Effector memory CD8-positive, alpha-beta T cell (primary cell): ENCODE data around the gene AQP12B.
"Not testable (repeated sequence)": the region's sequence is repeated elsewhere in the genome, so short reads cannot be mapped to it uniquely, and the experiment has no call there.

Source experiments
- ATAC-seq: fragments of 150-1000 bp; cut with Tn5 transposase; replicated peaks from 2 replicates; pipeline ENCODE4 v1.10.0; 2021; ENCODE audit warnings: mild to moderate bottlenecking, moderate library complexity
- DNase-seq, 3 experiments: peaks; one replicate each; pipeline ENCODE4 v3.0.0; 2021
- H3K27ac Mint-ChIP-seq, 2 donors: one replicate each; pipeline ENCODE4 v1.8.0; 2022; ENCODE audit warnings: mild to moderate bottlenecking in 2 of 2, mixed read lengths in 2 of 2, moderate library complexity in 2 of 2
- H3K27me3 Mint-ChIP-seq, 2 donors: one replicate each; pipeline ENCODE4 v1.8.0; 2022; ENCODE audit warnings: mixed read lengths in 2 of 2
- H3K36me3 Mint-ChIP-seq: one replicate; pipeline ENCODE4 v1.8.0; 2022; ENCODE audit warnings: mild to moderate bottlenecking, moderate library complexity, mixed read lengths; ENCODE audit not compliant: insufficient read depth
- H3K4me1 Mint-ChIP-seq, 2 donors: one replicate each; pipeline ENCODE4 v1.8.0; 2022; ENCODE audit warnings: low read depth in 2 of 2, mixed read lengths in 2 of 2
- H3K4me3 Mint-ChIP-seq, 2 donors: one replicate each; pipeline ENCODE4 v1.8.0; 2022; ENCODE audit warnings: mild to moderate bottlenecking in 2 of 2, mixed read lengths in 2 of 2, moderate library complexity in 2 of 2
- H3K9me3 Mint-ChIP-seq, 2 donors: one replicate each; pipeline ENCODE4 v1.8.0; 2022; ENCODE audit warnings: mixed read lengths in 2 of 2
- total RNA-seq, 9 experiments: gene quantifications; one replicate each; lab custom pipeline; 2026; lab: John Stamatoyannopoulos, UW

Gene AQP12B, protein sequence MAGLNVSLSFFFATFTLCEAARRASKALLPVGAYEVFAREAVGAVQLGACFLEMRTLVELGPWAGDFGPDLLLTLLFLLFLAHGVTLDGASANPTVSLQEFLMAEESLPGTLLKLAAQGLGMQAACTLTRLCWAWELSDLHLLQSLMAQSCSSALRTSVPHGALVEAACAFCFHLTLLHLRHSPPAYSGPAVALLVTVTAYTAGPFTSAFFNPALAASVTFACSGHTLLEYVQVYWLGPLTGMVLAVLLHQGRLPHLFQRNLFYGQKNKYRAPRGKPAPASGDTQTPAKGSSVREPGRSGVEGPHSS
- total RNA-seq = 0 reads per million in 9 experiments

DNA sequence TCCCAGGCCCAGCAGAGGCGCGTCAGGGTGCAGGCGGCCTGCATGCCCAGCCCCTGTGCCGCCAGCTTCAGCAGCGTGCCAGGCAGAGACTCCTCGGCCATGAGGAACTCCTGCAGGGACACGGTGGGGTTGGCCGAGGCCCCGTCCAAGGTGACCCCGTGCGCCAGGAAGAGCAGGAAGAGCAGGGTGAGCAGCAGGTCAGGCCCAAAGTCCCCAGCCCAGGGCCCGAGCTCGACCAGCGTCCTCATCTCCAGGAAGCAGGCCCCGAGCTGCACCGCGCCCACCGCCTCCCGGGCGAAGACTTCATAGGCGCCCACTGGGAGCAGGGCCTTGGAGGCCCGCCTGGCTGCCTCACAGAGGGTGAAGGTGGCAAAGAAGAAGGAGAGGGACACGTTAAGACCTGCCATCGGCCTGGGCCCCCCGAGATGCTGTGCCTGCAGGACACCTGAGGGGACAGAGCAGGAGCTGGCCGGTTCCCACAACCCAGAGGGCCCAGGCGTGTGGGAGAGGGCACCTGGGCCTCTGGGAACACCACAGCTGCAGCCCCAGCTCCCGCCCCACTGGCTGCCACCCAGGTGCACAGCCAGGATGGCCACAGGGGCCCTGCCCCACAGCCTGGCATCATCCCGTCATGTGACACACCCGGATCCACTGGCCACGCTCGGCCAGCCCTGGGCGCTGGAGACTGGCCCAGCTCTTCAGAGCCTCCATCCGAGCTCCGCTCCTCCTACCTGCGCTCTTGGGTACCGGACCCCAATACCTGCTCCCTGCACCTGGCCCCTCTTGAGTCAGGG is at the start of gene AQP12B:
Gene AQP12B (minus strand): TSS at position 455 of the 794 bp plus-strand sequence. CDS start 48 bp downstream, at position 407.
- H3K36me3 Mint-ChIP-seq, ATAC-seq, DNase-seq, H3K9me3 Mint-ChIP-seq, H3K27me3 Mint-ChIP-seq: not testable (repeated sequence)
- Mint-ChIP-seq H3K4me3 (peak within 1 kb of the TSS; percentile 68 to 73), H3K4me1 (peaks cover 13 to 17% of the 10 kb centered on the region in 2 donors), H3K27ac (peak within 1 kb of the TSS in 1 of 2 donors; percentile 81)

DNA sequence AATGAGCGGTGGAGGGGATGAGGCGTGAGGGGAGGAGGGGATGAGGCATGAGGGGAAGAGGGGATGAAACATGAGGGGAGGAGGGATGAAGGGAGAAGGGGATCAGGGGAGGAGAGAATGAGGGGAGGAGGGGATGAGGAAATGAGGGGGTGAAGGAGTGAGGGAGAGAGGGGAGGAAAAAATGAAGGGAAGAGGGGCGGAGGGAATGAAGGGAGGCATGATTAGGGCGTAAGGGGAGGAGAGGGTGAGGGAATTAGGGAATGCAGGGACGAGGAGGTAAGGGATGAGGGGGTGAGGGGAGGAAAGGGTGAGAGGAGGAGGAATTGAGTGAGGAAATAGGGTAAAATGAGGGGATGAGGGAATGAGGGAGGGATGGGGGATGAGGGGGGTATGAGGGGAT is 49.5 kb upstream of the AQP12B start:
- no peak overlapping the region for H3K4me3 Mint-ChIP-seq
- no peak for ATAC-seq

DNA sequence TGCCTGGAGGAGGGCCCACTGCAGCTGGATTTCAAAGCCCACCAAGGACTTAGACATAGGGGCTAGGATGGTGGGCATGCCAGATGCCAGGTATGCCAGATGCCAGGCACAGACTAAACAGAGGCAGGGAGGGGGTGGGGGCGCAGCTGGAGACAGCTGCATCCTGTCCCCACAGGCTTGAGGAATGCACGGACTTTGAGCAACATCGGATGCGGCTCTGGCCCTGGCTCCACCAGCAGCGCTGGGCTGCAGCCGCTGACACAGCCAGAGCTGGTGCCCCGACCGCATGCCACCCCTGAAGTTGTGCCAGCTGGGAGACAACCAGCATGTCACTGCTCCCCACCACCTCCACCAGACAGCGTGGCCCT is 48.5 kb upstream of the AQP12B start:
- no peaks in the 10 kb centered on the region for H3K4me1 Mint-ChIP-seq
- H3K36me3 Mint-ChIP-seq = peaks cover 4% of the 10 kb centered on the region
- no peak for DNase-seq

More for the DNA sequence above, 49.5 kb upstream of the AQP12B start:
- no peak for DNase-seq
- Mint-ChIP-seq H3K36me3 (no peaks in the 10 kb centered on the region), H3K27ac (no peak overlapping the region), H3K9me3 (no peaks in the 10 kb centered on the region), H3K27me3 (peaks cover 18 to 23% of the 10 kb centered on the region in 2 donors), H3K4me1 (no peaks in the 10 kb centered on the region)

DNA sequence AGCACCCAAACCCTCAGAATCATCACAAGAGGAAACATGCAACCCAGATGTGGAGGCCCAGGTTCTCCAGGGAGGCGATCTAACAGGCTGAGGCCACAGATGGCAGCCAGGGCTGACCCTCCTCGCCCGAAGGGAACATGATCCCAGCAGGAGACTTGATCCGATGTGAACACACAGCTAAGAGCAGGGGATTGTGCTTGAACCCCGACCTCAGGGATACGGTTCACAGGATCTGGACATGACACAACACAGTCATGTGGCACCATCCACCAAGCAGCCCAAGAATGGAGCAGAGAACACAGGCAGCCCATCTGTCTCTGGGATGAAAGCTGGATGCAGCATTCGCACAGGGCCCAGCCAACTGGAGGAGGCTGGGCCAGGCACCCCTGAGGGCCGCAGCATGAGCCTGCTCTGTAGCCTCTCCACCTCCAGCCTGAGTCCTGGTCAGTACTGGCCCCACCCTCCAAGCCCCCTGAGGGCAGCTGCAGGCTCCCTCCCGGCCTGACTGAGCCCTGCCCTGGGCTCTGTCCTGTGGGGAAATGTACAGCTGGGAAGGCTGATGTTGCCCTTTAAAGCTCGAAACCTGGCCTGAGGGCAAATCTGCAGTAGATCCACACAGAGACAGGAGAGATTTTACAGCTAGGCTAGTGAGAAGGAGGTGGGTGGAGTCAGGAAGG is 48.0 kb upstream of the AQP12B start:
- no peak for ATAC-seq
- H3K9me3 Mint-ChIP-seq = no peaks in the 10 kb centered on the region
- no peak for DNase-seq
- H3K27ac Mint-ChIP-seq = no peak overlapping the region
- H3K4me1 Mint-ChIP-seq = no peaks in the 10 kb centered on the region
- no peak overlapping the region for H3K4me3 Mint-ChIP-seq
- H3K36me3 Mint-ChIP-seq = peaks cover 4% of the 10 kb centered on the region
- H3K27me3 Mint-ChIP-seq = peaks cover 18 to 32% of the 10 kb centered on the region in 2 donors

More for the DNA sequence above, 48.5 kb upstream of the AQP12B start:
- no peak for ATAC-seq
- Mint-ChIP-seq H3K4me3 (no peak overlapping the region), H3K27me3 (peaks cover 18 to 32% of the 10 kb centered on the region in 2 donors), H3K27ac (no peak overlapping the region), H3K9me3 (no peaks in the 10 kb centered on the region)

GRCh38 chr2:240728827-240729226 is 46.1 kb upstream of the AQP12B start:
- Mint-ChIP-seq H3K27me3 (peaks cover 23 to 32% of the 10 kb centered on the region in 2 donors), H3K9me3 (no peaks in the 10 kb centered on the region), H3K4me1 (no peaks in the 10 kb centered on the region), H3K4me3 (no peak overlapping the region), H3K36me3 (peaks cover 4% of the 10 kb centered on the region), H3K27ac (peak overlapping the region in 1 of 2 donors; percentile 5)
- ATAC-seq (no peak), DNase-seq (no peak)

- Mint-ChIP-seq H3K27ac (no peak overlapping the region), H3K9me3 (no peaks in the 10 kb centered on the region), H3K27me3 (peaks cover 27 to 37% of the 10 kb centered on the region in 2 donors), H3K4me3 (no peak overlapping the region), H3K36me3 (peaks cover 4% of the 10 kb centered on the region), H3K4me1 (no peaks in the 10 kb centered on the region)
- DNase-seq (no peak), ATAC-seq (no peak)
These were observed 45.7 kb upstream of the AQP12B start for GRCh38 chr2:240728361-240728760.

GRCh38 chr2:240727913-240728312 is 45.2 kb upstream of the AQP12B start:
- Mint-ChIP-seq H3K9me3 (no peaks in the 10 kb centered on the region), H3K36me3 (peaks cover 4% of the 10 kb centered on the region), H3K27ac (no peak overlapping the region), H3K4me3 (no peak overlapping the region), H3K27me3 (peaks cover 27 to 41% of the 10 kb centered on the region in 2 donors), H3K4me1 (no peaks in the 10 kb centered on the region)
- ATAC-seq (no peak), DNase-seq (no peak)

GRCh38 chr2:240727439-240727838 is 44.8 kb upstream of the AQP12B start:
- peaks cover 4% of the 10 kb centered on the region for H3K36me3 Mint-ChIP-seq
- ATAC-seq (no peak), DNase-seq (no peak)
- no peaks in the 10 kb centered on the region for H3K9me3 Mint-ChIP-seq
- H3K27ac Mint-ChIP-seq = no peak overlapping the region
- peaks cover 27 to 41% of the 10 kb centered on the region in 2 donors for H3K27me3 Mint-ChIP-seq
- H3K4me3 Mint-ChIP-seq = no peak overlapping the region
- H3K4me1 Mint-ChIP-seq = no peaks in the 10 kb centered on the region

DNA sequence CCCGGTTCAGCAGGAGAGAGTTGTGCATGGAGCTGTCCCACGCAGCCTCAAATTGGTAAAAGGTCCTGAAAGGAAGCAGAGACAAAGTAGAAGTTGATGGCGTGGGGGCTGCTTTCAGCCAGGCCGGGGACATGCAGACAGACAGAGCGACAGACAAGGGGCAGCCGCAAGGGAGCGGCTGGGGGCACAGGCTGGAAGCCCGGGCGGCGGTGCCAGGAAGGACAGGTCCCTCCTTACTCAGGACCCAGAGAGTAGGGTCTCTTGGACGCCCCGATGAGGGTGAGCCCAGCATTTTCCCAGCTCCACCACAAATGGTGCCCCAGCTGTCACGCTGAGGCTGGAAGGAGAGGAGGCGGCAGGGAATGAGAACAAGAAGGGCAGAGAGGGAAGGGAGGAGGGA is 44.2 kb upstream of the AQP12B start:
- no peaks in the 10 kb centered on the region for H3K4me1 Mint-ChIP-seq
- no peaks in the 10 kb centered on the region for H3K9me3 Mint-ChIP-seq
- no peak overlapping the region for H3K4me3 Mint-ChIP-seq
- H3K36me3 Mint-ChIP-seq = peaks cover 4% of the 10 kb centered on the region
- H3K27me3 Mint-ChIP-seq = peaks cover 27 to 41% of the 10 kb centered on the region in 2 donors
- DNase-seq = no peak
- H3K27ac Mint-ChIP-seq = no peak overlapping the region
- ATAC-seq = no peak

- Mint-ChIP-seq H3K27ac (no peak overlapping the region), H3K36me3 (peaks cover 4% of the 10 kb centered on the region), H3K9me3 (no peaks in the 10 kb centered on the region), H3K4me3 (no peak overlapping the region), H3K4me1 (no peaks in the 10 kb centered on the region), H3K27me3 (peaks cover 23 to 41% of the 10 kb centered on the region in 2 donors)
- DNase-seq (no peak), ATAC-seq (no peak)
These were observed 43.0 kb upstream of the AQP12B start for GRCh38 chr2:240725671-240726070.

DNA sequence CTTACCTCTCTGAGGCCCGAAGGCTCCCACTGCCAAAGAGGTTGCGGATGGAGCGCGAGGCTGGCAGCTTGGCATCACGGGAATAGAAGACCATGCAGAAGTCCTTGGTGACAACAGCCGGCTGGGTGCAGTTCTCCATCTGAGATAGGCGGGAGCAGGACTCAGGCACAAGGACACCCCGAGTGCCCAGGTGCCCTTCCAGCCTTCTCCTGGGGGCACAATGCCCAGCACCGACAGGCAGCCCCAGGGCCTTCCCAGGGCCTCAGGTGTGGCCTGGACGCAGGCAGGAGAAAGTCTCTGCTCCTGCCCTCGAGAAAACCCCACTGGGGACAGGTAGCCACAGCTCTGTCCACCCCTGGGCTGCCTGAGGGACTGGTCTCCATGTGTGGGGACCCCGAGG is 42.6 kb upstream of the AQP12B start:
- no peak overlapping the region for H3K27ac Mint-ChIP-seq
- no peaks in the 10 kb centered on the region for H3K4me1 Mint-ChIP-seq
- H3K27me3 Mint-ChIP-seq = peaks cover 19 to 41% of the 10 kb centered on the region in 2 donors
- no peak for DNase-seq
- H3K9me3 Mint-ChIP-seq = no peaks in the 10 kb centered on the region
- no peak overlapping the region for H3K4me3 Mint-ChIP-seq
- H3K36me3 Mint-ChIP-seq = peaks cover 4% of the 10 kb centered on the region
- ATAC-seq = no peak

DNA sequence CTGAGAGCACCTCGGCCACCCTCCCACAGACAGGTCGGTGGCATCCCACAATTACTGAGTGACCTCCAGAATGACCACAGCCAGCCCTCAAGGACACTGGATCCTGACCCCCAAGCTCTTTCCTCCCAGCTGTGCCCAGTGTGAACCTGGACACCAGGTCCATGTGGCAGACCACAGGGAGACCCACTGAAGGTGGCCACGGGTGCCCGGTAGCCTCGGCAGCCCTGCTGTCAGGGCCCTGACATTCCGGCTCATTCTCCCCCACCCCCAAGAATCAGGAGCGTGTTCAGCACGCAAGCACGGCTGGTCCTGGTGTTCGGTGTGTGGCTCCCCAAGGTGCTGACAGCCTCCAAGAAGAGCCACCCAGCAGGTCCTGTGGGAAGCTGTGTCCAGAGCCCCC is 41.7 kb upstream of the AQP12B start:
- H3K4me1 Mint-ChIP-seq = no peaks in the 10 kb centered on the region
- DNase-seq = no peak
- H3K36me3 Mint-ChIP-seq = peaks cover 4% of the 10 kb centered on the region
- ATAC-seq = no peak
- H3K9me3 Mint-ChIP-seq = no peaks in the 10 kb centered on the region
- peaks cover 14 to 33% of the 10 kb centered on the region in 2 donors for H3K27me3 Mint-ChIP-seq
- H3K27ac Mint-ChIP-seq = no peak overlapping the region
- H3K4me3 Mint-ChIP-seq = no peak overlapping the region

- DNase-seq (no peak), ATAC-seq (no peak)
- Mint-ChIP-seq H3K4me3 (no peak overlapping the region), H3K4me1 (no peaks in the 10 kb centered on the region), H3K27ac (no peak overlapping the region), H3K36me3 (peaks cover 4% of the 10 kb centered on the region), H3K27me3 (peaks cover 9 to 27% of the 10 kb centered on the region in 2 donors), H3K9me3 (no peaks in the 10 kb centered on the region)
These were observed 41.2 kb upstream of the AQP12B start for GRCh38 chr2:240723851-240724250.
